Lower leg skin (tissue), 3 donors: Measurements from ENCODE around the gene OR4D1.

Experiments
- CTCF ChIP-seq, 3 donors: fragments of 450-650 bp; IDR thresholded peaks; one replicate each; pipeline ENCODE4 v1.5.1; 2016; ENCODE audit warnings: antibody characterized with exemption in 3 of 3, mild to moderate bottlenecking in 3 of 3, moderate library complexity in 2 of 3
- POLR2A ChIP-seq, 2 donors: fragments of 450-650 bp; IDR thresholded peaks; one replicate each; pipeline ENCODE4 v1.6.1; 2016 to 2017; ENCODE audit warnings: antibody characterized with exemption in 2 of 2, mild to moderate bottlenecking in 1 of 2, moderate library complexity in 1 of 2

GRCh38 chr17:58100506-58100905, 47.7 kb upstream of the OR4D1 start:
- no peak for TF ChIP-seq CTCF (IDR thresholded peaks at IDR 0.05)
- no peak for TF ChIP-seq POLR2A (IDR thresholded peaks at IDR 0.05)
